HG02610 (cell line): ENCODE data around the gene HEPHL1.

ENCODE experiments used
- ATAC-seq: cut with Tn5 transposase; IDR thresholded peaks from one replicate; pipeline ENCODE4 v1.9.1; 2021; ENCODE audit warnings: mild to moderate bottlenecking, moderate library complexity; ENCODE audit not compliant: unreplicated experiment

Gene HEPHL1

DNA sequence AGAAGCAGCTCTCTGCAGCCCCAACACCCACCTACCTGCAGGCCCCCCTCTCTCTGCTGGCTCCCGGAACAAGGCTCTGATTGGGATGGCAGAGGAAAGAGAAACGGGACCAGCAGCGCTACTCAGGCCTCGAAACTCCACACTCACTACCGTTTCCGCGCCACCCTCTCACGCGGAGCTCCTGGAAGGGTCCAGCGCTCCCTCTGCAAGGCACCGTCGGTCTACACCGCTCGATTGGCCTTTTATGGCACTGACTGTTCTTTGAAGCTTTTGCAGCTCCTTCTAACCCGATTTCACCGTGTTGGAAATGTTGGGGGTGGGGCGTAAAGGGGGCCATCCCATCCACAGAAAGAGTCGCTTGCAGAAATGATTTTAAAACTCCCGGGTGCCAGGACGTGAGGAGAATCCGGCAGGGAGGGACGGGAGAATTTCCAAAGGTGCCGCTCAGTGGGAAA, 107.2 kb downstream of the HEPHL1 start:
- ATAC-seq: peak; percentile 18

DNA sequence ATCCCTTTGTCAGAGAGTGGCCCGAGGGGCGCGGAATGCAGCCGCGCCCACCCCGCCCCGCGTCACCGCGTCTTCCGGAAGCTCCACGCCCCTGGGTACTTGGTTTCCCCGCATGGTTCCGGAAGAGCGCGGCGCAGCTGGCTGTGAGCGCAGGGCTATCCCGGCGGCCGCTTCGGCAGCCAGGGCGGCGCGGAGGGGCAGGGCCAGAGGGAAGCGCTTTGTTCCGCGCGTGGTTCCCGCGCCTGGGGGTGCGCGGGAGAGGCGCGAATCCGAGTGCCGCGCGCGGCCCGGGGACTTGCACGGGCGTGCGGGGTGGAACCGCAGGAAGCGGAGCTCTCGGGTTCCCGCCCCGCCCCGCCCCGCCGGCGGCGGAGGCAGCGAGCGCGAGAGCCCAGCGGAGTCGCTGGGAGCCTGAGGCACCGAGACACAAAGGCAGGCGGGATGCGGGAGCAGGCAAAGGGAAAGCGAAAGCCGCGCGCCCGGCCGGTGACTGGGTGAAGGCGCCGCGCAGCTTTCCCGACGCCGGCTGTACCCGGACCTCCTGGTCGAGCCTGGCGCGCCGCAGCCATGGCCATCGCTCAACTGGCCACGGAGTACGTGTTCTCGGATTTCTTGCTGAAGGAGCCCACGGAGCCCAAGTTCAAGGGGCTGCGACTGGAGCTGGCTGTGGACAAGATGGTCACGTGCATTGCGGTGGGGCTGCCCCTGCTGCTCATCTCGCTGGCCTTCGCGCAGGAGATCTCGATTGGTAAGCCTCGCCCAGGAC, 107.8 kb downstream of the HEPHL1 start, which contains the start of gene PANX1:
TSS of gene PANX1 (plus strand) at position 96 of the 766 bp plus-strand sequence. CDS start at position 568, 472 bp downstream.
- ATAC-seq: peak; percentile 89

DNA sequence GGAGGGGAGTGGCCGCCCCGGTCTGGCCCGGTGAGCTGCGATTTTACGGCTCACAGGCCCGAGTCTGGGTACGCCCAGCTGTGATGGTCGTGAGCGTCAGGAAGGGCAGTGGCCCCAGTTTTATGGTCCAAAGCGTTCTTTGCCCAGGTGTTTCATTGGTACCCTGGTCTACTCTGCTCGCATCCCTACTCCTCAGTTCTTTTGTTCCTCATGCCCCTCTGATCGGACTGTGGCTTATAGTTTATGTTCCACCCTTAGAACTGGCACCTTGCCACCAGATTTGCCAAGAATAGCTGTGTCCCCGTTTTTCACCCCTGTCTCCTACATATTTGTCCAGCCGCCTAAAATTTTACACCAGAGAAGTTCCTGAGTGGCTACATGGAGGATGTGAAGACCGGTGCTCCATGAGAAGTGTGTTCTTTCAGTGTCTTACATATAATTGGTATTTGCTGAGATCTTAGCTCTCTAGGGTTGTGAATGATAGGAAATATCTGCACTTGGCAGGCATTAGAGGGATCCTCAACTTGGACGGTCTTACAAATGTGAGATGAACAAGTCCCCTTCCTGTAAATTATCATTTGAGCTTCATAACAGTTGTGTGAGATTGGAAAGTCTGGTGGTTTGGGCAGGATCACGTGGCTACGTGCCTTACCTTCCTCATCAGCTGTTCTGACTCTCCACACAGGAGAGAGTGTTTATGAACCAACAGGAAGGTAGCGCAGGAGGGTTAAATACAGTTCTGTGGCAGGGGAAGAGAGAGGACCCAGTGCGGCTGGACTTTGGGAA, 108.6 kb downstream of the HEPHL1 start:
- no peak for ATAC-seq

GRCh38 chr11:94130298-94131046, 109.3 kb downstream of the HEPHL1 start:
- no peak for ATAC-seq

- ATAC-seq: no peak
Observed at GRCh38 chr11:94131047-94131717, 110.0 kb downstream of the HEPHL1 start.

GRCh38 chr11:94131718-94132115, 110.6 kb downstream of the HEPHL1 start:
- no peak for ATAC-seq

GRCh38 chr11:94132152-94132558, 111.0 kb downstream of the HEPHL1 start:
- ATAC-seq: no peak

DNA sequence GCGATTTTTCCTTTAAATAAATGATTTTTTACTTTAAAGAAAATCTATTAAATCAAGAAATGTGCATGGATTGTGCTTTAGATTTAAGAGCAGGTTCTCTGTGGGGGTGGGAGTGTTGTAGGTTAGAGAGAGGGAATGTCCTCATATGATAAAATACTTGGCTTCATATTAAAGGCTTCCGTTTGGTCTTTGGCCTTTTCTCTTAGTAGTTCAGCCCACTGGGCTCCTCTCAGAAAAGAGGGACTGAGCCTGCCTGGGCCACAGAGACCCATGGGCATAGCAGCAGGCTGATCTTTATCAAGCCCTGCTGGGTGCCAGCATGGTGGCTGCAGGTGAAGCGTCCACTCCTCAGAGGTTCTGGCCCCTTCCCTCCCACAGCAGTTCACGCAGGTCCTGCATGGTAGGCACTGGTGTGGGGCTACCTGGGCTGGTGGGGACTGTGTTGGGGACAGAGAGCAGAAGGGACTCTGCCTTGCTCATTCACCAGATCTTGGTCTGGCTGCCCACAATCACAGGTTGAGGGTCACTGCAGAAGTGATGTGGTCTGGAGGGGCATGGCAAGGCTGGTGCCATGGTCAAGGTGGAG, 111.8 kb downstream of the HEPHL1 start:
- no peak for ATAC-seq

- no peak for ATAC-seq
Observed at GRCh38 chr11:94133752-94134151, 112.6 kb downstream of the HEPHL1 start.

- ATAC-seq: peak; percentile 83
Observed at GRCh38 chr11:94134651-94135512, 113.7 kb downstream of the HEPHL1 start.

- ATAC-seq: no peak
Observed at GRCh38 chr11:94139416-94139815, 118.3 kb downstream of the HEPHL1 start.

DNA sequence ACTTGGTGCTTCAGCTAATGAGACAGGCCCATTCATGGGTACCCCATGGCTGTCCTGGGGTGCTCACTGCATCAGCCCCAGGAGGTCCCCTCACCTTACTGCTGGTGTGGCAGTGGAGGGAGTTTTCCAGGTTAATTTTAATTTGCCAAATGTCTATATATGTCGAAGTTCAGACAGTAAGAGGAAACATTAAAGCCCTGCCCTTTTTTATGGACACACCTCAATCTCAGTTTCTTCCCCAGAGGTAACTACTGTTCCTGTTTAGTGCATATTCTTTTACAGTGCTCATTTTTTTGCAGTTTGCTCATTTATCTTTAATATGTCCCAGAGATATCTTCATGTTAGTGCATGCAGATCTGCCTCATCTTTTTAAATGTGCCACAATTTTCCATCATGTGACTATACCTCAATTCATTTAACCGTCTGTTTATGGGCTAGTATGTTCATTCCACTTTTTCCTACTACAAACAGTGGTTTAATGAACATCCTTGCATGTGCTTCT, 119.1 kb downstream of the HEPHL1 start:
- ATAC-seq: no peak

DNA sequence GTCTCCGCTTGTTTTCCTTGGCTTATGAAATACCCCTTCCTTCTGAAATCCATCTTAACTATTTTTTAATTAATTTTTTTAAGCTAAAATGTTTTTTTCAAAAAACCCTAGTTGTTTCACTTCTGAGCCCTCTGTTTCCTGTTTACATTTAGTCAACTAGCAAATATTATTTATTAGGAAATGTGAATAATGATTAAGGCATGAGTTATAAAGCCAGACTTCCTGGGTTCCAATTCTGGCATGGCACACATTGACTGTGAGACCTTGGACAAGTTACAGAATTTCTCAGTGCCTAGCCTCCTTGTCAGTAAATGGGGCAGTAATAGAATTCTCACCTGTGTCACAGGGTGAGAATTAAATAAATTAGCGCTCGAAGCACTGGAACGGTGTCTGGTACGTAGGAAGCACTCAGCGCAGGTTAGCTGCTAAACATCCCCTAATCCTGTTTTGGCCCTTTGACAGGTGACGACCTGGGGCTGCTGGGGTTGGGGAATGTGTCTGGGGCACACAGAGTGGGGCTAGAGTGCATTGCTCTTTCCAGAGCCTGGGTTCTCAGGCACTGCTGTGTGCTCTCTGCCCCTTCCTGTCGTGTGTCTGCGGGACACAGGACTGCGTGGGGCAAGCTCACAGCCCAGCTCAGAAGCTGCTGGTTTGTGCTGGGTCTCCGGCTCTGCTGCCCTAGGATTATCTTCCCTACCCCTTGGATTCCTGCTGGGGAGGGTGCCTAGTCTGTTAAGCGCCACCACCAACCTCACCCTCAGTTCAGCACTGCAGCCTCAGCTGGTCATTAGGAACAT, 120.6 kb downstream of the HEPHL1 start:
- ATAC-seq: no peak

DNA sequence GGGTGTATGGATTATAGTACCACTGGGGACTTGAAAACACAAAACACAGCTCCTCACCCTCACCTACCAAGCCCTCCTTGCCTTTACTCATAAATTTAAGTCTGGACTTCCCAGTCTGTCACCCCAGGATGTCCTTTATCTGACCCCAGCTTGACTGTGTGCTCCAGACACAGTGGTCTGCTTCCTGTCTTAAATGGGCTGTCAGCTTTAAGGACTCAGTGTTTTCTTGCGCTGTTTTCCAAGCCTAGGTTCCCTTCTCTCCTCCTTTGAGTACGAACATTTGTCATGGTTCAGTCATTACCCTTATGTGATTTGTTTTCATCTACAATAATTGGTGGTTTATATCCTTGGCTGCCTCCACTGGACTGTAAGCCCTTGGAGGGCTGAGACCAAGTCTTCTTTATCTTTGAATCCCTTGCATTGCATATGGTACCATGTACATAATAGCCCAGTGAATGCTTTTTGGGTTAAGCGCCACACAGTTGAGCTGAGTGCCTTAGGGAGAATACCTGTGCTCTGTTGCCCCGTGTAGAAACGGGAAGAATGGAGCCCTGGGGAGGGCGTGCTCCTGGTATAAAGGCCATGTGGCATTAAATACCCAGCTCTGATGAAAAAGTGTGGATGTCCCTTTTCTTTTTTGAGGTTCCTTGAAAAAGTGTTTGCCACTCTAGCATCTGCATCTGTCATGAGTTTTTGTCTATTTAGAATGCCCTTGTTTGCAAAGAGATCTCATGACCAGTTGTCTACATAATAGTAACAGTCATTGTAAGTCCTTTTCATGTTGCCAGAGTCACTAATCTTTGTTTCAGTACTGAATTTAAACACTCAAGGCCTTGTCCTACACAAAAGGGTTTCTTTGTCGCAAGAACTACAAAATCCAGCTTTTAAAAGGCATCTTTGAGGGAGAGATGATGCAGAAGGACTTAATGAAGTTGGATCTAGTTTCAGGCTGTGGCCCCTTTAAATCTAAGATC, 121.4 kb downstream of the HEPHL1 start:
- ATAC-seq: no peak

- ATAC-seq: no peak
Observed at GRCh38 chr11:94144216-94144615, 123.1 kb downstream of the HEPHL1 start.

DNA sequence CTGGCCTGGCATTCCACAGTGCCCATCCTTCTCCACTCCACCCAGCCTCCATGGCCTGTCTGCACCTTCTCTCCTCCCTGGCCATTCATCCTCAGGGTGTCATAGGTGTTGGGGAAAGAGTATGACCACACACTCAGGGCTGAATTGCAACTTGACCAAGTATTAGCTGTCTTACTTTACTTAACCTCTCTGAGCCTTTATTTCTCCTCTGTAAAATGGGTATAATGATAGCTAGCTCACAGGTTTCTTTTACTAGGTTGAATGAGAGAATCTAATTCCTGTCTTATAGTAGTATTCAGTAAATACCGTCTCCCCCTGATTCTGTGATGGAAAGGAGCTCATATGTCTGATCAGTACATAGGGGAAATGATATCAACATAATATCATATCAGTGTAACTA, 123.5 kb downstream of the HEPHL1 start:
- no peak for ATAC-seq

GRCh38 chr11:94145431-94145830, 124.3 kb downstream of the HEPHL1 start:
- ATAC-seq: no peak
